ENCODE measurements around the gene SPATA13.

The SPATA13 gene

DNA sequence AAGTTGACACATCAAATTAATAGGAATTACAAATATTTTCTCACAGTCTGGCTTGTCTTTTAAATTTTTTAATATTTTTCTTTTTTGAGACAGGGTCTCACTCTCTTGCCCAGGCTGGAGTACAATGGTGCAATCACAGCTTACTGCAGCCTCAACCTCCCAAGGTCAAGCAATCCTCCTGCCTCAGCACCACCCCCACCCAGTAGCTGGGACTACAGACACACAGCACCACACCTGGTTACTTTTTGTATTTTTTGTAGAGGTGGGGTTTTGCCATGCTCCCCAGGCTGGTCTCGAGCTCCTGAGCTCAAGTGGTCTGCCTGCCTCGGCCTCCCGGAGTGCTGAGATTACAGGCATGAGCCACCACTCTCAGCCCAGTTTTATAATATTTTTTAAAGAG lies 72.0 kb downstream of the SPATA13 start:
- H3K9me3 ChIP-seq (ENCODE audit: insufficient read depth, low read length, severe bottlenecking), result no peaks in the 10 kb centered on the region
- no peaks in the 10 kb centered on the region for H3K27me3 ChIP-seq (ENCODE audit: insufficient read depth, low read length, poor library complexity)
- no peak overlapping the region for H3K9ac ChIP-seq (ENCODE audit: low read depth, low read length)
- DNase-seq (no peak), ATAC-seq (ENCODE audit: insufficient read depth, low read depth) (no peak)
- H3K27ac ChIP-seq (ENCODE audit: low read length), result no peak overlapping the region
- H2AFZ ChIP-seq (ENCODE audit: low read depth, low read length), result no peak overlapping the region
- H3K4me2 ChIP-seq (ENCODE audit: insufficient read depth, low read length), result no peak overlapping the region
- no peaks in the 10 kb centered on the region for H4K20me1 ChIP-seq (ENCODE audit: insufficient read depth, low read length)
- no peaks in the 10 kb centered on the region for H3K36me3 ChIP-seq (ENCODE audit: insufficient read depth, low read length)
- TF ChIP-seq EZH2 (IDR thresholded peaks at IDR 0.05; ENCODE audit: borderline replicate concordance, low read depth, low read length, severe bottlenecking), result no peak
- TF ChIP-seq, protein P1, sequence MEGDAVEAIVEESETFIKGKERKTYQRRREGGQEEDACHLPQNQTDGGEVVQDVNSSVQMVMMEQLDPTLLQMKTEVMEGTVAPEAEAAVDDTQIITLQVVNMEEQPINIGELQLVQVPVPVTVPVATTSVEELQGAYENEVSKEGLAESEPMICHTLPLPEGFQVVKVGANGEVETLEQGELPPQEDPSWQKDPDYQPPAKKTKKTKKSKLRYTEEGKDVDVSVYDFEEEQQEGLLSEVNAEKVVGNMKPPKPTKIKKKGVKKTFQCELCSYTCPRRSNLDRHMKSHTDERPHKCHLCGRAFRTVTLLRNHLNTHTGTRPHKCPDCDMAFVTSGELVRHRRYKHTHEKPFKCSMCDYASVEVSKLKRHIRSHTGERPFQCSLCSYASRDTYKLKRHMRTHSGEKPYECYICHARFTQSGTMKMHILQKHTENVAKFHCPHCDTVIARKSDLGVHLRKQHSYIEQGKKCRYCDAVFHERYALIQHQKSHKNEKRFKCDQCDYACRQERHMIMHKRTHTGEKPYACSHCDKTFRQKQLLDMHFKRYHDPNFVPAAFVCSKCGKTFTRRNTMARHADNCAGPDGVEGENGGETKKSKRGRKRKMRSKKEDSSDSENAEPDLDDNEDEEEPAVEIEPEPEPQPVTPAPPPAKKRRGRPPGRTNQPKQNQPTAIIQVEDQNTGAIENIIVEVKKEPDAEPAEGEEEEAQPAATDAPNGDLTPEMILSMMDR (IDR thresholded peaks at IDR 0.05; ENCODE audit: borderline replicate concordance, extremely low read depth, low read length, poor library complexity, severe bottlenecking), result no peak
- H3K79me2 ChIP-seq (ENCODE audit: insufficient read depth, low read length), result no peaks in the 10 kb centered on the region
- H3K4me3 ChIP-seq (ENCODE audit: low read depth in 1 of 2, low read length in 2 of 2), result no peak overlapping the region
- no peaks in the 10 kb centered on the region for H3K4me1 ChIP-seq (ENCODE audit: insufficient read depth, low read length)

DNA sequence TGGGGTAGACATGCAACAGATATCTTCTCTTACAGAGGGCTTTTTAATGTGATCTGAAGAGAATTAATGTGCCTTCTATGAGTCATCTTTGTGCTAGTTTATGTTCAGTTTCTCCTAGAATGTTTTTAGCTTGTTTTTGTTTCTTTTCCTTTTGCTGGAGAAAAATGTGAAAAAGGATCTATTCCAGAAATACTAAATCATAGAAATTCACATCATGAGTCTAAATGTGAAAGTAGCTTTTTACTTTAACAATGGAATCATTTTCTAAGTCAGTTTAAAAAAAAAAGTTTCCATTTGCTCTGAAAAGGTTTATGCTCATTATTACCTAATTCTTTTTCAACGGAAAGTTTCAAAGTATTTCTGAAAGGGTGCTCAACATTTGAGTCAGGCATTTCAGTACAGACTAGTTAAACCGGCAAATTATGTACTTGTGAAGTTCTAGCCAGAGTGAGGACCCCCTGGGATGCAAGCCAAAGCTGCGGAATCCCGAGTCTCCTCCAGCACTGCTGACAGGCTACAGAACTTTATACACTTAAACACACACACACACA lies 72.9 kb downstream of the SPATA13 start:
- H3K27ac ChIP-seq (ENCODE audit: low read length), result no peak overlapping the region
- H2AFZ ChIP-seq (ENCODE audit: low read depth, low read length), result no peak overlapping the region
- H3K36me3 ChIP-seq (ENCODE audit: insufficient read depth, low read length), result no peaks in the 10 kb centered on the region
- no peaks in the 10 kb centered on the region for H3K9me3 ChIP-seq (ENCODE audit: insufficient read depth, low read length, severe bottlenecking)
- no peak for TF ChIP-seq EZH2 (IDR thresholded peaks at IDR 0.05; ENCODE audit: borderline replicate concordance, low read depth, low read length, severe bottlenecking)
- TF ChIP-seq, protein P1 (IDR thresholded peaks at IDR 0.05; ENCODE audit: borderline replicate concordance, extremely low read depth, low read length, poor library complexity, severe bottlenecking), result no peak
- H3K27me3 ChIP-seq (ENCODE audit: insufficient read depth, low read length, poor library complexity), result no peaks in the 10 kb centered on the region
- H3K4me1 ChIP-seq (ENCODE audit: insufficient read depth, low read length), result no peaks in the 10 kb centered on the region
- no peak overlapping the region for H3K4me2 ChIP-seq (ENCODE audit: insufficient read depth, low read length)
- H3K79me2 ChIP-seq (ENCODE audit: insufficient read depth, low read length), result no peaks in the 10 kb centered on the region
- H3K9ac ChIP-seq (ENCODE audit: low read depth, low read length), result no peak overlapping the region
- DNase-seq, result no peak
- H3K4me3 ChIP-seq (ENCODE audit: low read depth in 1 of 2, low read length in 2 of 2), result no peak overlapping the region
- no peaks in the 10 kb centered on the region for H4K20me1 ChIP-seq (ENCODE audit: insufficient read depth, low read length)
- ATAC-seq (ENCODE audit: insufficient read depth, low read depth), result no peak

DNA sequence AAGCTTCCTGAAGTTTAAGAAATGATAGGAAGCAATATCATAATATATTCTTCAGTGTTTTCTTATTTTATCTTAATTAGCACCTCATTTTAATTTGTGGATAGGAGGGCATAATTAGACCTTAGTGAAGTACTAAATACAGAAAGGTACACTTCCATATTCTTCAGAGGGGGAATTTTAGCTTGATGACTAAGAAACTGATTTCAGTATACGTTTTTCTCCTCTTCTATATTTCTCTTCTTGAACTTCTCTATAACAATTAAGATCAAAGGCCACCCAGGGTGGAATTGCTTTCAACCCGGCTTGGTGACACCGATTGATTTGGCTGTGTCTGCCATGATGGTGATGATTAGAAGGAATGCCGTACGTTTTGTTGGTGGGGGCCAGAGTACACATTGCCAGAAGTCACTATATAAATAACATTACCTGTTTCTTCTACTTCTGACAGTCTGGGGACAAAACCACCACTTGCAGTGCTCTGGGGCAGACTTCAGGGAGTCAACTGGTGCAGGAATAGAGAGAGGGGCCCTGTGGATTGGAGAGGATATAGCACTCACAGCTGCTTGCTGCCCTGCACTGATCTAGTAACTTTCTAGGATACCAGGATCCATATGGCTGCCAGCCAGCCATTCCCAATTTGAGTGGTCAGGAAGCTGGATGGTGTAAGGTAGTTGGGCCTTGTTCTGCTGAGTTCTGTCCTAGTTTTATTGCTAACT lies 73.8 kb downstream of the SPATA13 start:
- Histone ChIP-seq H3K4me1 (ENCODE audit: insufficient read depth, low read length) (no peaks in the 10 kb centered on the region), H3K27ac (ENCODE audit: low read length) (no peak overlapping the region), H3K4me3 (ENCODE audit: low read depth in 1 of 2, low read length in 2 of 2) (no peak overlapping the region), H3K27me3 (ENCODE audit: insufficient read depth, low read length, poor library complexity) (no peaks in the 10 kb centered on the region), H3K79me2 (ENCODE audit: insufficient read depth, low read length) (no peaks in the 10 kb centered on the region), H2AFZ (ENCODE audit: low read depth, low read length) (no peak overlapping the region), H3K4me2 (ENCODE audit: insufficient read depth, low read length) (no peak overlapping the region), H4K20me1 (ENCODE audit: insufficient read depth, low read length) (no peaks in the 10 kb centered on the region), H3K9me3 (ENCODE audit: insufficient read depth, low read length, severe bottlenecking) (no peaks in the 10 kb centered on the region), H3K36me3 (ENCODE audit: insufficient read depth, low read length) (no peaks in the 10 kb centered on the region), H3K9ac (ENCODE audit: low read depth, low read length) (no peak overlapping the region)
- DNase-seq (no peak), ATAC-seq (ENCODE audit: insufficient read depth, low read depth) (no peak)
- TF ChIP-seq, protein P1 (IDR thresholded peaks at IDR 0.05; ENCODE audit: borderline replicate concordance, extremely low read depth, low read length, poor library complexity, severe bottlenecking), result no peak
- TF ChIP-seq EZH2 (IDR thresholded peaks at IDR 0.05; ENCODE audit: borderline replicate concordance, low read depth, low read length, severe bottlenecking), result no peak

Data from DND-41 (cell line).